Activated CD4-positive, alpha-beta T cell treated with anti-CD3 and anti-CD28 coated beads, Interleukin-2, amount 50 U/mL, for 48 hours (primary cell): ENCODE results near the gene HSPA4.
"Not testable (repeated sequence)": the region's sequence is repeated elsewhere in the genome, so short reads cannot be mapped to it uniquely, and the experiment has no call there.

Experiments
- DNase-seq, 2 experiments: peaks; one replicate each; pipeline ENCODE4 v3.0.0-alpha.2; 2020

HSPA4 gene

DNA sequence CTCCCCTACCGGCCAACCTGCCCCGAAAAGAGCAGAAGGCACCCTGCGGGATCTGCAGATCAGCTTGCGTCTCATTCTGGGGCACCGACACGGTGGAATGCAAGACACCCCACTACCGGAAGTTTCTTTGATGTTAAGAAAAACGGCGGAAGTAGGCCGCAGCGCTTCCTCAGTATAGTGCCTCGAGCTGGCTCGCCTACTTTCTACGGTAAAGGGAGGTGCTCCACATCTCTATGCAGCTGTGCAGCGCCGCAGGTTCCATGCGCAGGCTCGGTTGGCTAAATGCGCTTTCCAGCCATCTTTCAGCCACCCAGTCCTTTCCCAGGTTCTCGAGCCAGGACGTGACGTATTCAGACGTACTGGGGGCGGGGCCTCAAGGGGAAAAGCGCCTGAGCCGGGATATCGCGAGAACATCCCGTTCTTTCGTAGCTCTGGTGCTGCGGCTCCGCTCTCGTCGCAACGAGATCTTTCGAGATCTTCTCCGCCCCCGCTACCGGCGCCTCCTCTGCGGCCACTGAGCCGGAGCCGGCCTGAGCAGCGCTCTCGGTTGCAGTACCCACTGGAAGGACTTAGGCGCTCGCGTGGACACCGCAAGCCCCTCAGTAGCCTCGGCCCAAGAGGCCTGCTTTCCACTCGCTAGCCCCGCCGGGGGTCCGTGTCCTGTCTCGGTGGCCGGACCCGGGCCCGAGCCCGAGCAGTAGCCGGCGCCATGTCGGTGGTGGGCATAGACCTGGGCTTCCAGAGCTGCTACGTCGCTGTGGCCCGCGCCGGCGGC lies at the start of gene HSPA4:
Gene HSPA4 (plus strand): TSS at position 472 of the 775 bp plus-strand sequence. CDS start 238 bp downstream, at position 710.
- peak; percentile 96 to 98 for DNase-seq

DNA sequence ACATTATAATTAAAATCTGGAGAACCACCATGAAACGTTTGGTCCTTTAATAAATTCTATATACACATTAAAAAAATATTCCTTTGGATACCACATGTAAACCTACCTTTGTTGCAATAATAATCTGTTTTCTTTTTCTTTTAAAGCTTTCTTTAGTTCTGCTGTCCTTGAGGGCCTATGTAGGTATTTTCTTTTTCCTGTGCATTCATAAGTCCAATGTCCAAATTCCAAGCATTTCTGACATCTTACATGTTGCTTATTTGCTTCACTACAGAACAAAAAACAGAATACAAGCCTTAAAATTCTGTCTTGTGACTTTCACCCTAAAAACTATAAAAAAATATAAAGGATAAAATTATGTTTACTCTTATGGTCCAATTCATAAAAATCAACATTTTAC lies 45.2 kb upstream of the HSPA4 start:
- DNase-seq, result no peak

- DNase-seq, result not testable (repeated sequence)
Observed at GRCh38 chr5:133008455-133008854, 43.4 kb upstream of the HSPA4 start.

GRCh38 chr5:133015466-133015865 lies 36.3 kb upstream of the HSPA4 start:
- DNase-seq, result no peak

GRCh38 chr5:133017964-133018363 lies 33.8 kb upstream of the HSPA4 start:
- DNase-seq, result no peak

DNA sequence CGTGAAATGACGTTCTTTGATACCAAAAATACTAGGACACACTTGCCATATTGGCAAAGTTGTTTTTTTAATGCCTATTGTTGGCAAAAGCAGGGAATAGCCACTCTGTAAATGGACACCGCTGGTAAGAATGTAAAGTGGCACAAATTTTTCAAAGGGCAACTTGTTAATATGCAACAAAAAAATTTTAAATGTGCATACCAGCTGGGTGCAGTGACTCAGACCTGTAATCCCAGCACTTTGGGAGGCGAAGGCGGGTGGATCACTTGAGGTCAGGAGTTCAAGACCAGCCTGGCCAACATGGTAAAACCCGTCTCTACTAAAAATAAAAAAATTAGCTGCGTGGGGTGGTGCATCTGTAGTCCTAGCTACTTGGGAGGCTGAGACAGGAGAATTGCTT lies 32.3 kb upstream of the HSPA4 start:
- DNase-seq, result not testable (repeated sequence)

DNA sequence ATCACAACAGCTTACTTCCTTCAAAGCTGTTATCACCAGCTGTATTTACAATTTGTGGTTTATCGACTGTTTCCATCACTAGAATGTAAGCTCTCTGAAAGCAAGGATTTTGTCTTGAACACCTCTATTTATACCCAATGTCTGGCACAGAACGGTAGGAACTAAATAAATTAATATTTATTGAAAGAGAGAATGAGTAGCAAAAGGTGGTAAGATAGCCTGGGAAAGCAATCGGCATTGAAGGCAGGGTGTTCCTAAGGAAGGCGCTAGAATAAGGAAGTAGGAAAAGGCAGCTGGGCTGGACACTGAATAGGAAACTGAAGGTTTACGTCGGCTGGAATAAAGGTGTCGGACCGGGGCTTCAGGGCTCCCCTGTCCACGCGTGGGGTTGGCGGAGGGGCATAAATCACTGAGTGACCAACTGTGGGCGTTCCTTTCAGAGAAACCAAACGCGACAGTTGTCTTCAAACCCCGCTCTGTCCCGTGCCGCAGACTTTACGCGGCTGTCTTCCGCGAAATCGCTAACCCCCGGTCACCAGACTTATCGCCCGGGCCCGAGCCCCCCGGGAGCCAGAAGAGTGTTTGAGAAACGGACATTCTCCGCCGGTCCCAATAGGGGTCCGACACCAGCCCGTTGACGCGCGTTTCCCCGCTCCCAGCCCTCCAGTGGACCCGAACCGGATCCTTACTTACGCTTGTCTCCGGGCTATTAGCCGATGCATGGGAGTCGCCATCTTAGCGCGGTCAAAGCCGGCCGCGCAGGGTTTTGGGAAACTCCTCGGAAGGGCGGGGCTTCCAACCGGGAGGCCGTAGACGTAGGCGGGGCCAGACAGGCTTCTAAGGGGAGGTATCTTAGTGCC lies 25.8 kb upstream of the HSPA4 start, which contains the start of gene ZCCHC10:
Gene ZCCHC10 (minus strand): TSS at position 746 of the 860 bp plus-strand sequence. CDS start 12 bp downstream, at position 734.
- peak; percentile 93 to 96 for DNase-seq

DNA sequence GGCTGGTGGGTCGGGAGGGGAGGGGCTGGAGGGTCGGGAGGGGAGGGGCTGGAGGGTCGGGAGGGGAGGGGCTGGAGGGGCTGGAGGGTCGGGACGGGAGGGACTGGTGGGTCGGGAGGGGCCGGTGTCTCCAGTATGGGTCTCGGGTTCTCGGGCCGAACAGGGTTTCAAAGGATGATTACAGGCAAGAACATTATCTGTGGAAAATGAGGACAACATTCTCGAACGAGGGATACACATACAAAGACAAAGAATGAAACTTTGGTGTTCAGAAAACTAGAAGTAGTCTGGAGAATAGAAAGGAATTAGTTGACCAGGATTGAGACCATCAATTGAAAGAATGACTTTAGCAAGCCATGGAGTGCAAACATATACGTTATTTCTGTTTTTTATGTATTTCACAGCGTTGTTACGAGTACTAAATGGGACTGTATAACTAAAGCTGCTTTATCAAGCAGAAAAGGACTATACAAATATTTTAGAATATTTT lies 25.1 kb upstream of the HSPA4 start:
- DNase-seq, result no peak

GRCh38 chr5:133029416-133029815 lies 22.4 kb upstream of the HSPA4 start:
- DNase-seq, result no peak

GRCh38 chr5:133030343-133031005 lies 21.3 kb upstream of the HSPA4 start:
- DNase-seq, result no peak

DNA sequence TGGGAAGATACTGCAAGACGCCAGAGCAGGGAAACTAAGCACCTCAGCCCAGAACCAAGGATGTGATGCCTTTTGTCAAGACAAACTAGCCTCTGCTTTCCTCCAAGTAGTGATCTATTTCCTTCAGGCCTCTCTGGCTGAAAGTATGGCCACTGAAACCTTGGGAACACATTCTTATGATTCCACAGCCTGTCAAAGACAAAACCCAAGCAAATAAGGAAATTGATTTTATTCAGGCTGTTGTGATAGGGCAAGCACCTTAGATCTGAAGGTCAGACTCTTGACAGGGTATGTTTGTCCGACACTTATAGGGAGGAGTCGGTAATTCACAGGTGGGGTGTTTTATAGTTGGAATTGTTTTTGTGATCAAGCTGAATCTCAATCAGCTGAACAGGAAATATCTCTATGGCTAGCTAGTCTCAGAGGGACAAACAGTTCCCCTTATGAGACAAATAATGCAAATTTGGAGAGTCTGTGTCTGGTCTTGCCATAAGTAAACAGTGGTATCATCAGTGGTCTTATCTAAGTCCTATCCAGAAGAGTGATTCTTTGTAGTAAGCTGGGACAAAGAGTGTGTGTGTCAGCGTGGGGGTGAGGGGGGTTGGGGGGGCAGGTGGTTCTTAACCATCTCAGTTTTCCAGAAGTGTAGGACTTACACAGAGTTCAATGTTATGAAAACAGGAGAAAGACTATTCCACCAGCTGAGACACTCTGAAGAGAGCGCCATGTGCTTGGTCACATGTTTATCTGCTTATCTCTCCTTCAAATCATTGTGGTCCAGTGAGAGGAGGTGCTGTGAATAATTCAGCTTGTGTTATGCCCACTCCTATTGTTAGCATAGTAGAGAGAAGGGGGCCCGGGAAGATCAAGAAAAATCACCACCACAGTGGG lies 18.7 kb upstream of the HSPA4 start:
- no peak for DNase-seq

- DNase-seq, result no peak
Observed at GRCh38 chr5:133034064-133034463, 17.7 kb upstream of the HSPA4 start.

DNA sequence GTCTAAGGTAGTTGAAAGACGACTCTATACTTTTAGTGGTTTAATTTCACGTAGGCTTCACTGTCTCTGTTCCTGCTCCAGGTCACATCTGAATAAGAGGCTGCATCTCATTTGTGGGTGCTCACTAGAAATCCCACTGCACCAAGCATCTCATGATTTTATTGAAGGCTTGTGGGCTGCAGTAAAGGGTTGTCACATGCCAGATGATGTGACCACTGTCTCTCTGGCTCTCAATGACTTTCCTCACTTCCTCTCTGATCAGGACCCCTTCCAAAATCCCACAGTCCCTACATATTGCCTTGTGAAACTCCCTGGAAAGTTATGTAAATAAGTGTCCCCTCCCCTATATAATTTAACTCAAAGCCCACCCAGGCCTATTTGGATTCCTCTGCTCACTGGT lies 16.6 kb upstream of the HSPA4 start:
- DNase-seq, result no peak

- not testable (repeated sequence) for DNase-seq
Observed at GRCh38 chr5:133036677-133037076, 15.1 kb upstream of the HSPA4 start.

- DNase-seq, result no peak
Observed at GRCh38 chr5:133041157-133041784, 10.5 kb upstream of the HSPA4 start.

- DNase-seq, result no peak
Observed at GRCh38 chr5:133041910-133042309, 9.9 kb upstream of the HSPA4 start.

DNA sequence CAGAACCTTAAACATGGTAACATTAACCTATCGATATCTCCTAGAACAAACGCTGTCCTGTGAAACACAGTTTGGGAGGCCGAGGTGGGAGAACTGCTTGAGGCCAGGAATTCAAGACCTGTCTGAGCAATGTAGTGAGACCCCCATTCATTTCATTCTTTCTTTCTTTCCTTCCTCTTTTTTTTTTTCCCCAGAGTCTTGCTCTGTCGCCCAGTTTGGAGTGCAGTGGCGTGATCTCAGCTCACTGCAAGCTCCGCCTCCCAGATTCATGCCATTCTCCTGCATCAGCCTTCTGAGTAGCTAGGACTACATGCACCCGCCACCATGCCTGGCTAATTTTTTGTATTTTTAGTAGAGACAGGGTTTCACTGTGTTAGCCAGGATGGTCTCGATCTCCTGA lies 5.3 kb upstream of the HSPA4 start:
- DNase-seq, result not testable (repeated sequence)

- DNase-seq, result no peak
Observed at GRCh38 chr5:133047404-133047803, 4.4 kb upstream of the HSPA4 start.

DNA sequence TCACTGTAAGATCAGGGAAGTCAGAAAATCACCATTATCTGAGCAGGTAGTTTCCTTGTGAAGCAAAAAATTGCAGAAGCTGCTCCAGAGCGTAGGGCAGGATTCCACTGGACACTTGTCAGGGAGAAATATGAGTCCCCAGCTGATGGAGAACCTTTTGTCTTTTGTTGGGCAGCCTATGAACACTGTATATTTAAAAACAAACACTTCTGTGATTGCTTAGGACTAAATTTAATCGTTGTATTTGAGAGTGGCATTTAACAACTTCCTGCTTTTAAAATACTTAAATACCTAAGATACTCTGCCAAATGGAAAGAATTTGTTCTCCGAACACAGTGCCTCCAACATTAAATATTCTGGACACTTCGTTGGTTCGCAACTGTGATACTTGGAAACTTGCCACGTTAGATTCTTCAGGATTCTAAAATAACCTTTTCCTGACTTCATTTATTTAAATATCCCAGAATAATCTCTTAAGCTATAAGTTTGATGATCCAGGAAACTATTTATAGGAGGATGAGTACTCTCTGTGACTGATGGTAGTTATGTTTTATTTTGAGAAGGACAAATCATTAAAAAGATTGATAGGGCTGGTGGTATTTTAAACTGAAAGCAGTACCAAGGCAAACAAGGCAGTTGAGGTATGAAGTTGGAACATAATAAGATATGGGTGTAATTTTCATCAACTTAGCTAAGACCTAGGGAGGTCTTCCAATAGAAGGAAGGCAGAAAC lies 2.7 kb upstream of the HSPA4 start:
- no peak for DNase-seq

GRCh38 chr5:133049726-133050048 lies 2.1 kb upstream of the HSPA4 start:
- DNase-seq, result no peak

- no peak for DNase-seq
Observed at GRCh38 chr5:133050521-133050920, 1.3 kb upstream of the HSPA4 start.
